HepG2 (cell line): Measurements from ENCODE around the gene GZF1. TPM values are rescaled to one million over a fixed set of nuclear protein-coding genes. Genes with fewer than 3 reads are reported as not detected.

ENCODE experiments used
- ATAC-seq: fragments of 200-7000 bp; cut with Tn5 transposase; 3 replicates; pipeline ENCODE4 v1.9.1; 2020; ENCODE audit warnings: mild to moderate bottlenecking, moderate library complexity
- BruUV-seq: library from RNA; stranded (reverse); fragments of 400-500 nt; replicated peaks from 2 replicates; lab custom pipeline; 2021; lab: Mats Ljungman, UMichigan
- CTCF ChIA-PET: fragments of 300-600 bp; formaldehyde crosslinking; extraction: SDS; loops from one replicate; lab custom pipeline; 2021; ENCODE audit warnings: low total read pairs, inconsistent platforms, low intra/inter-chr PET ratio; lab: Yijun Ruan, JAX
- POLR2A ChIA-PET: fragments of 350-600 bp; sonication (Branson Sonifier 250); formaldehyde crosslinking; loops from one replicate; lab custom pipeline; 2020; ENCODE audit warnings: antibody characterized with exemption, inconsistent platforms; lab: Yijun Ruan, JAX
- DNase-seq: peaks from one replicate; pipeline ENCODE4 v3.0.0-alpha.2; 2015; ENCODE audit warnings: low spot score
- FAIRE-seq: peaks from 3 replicates; lab custom pipeline; 2011; peaks lifted over from hg19 to GRCh38; lab: Jason Lieb, UNC
- H2AFZ ChIP-seq: one replicate; pipeline ENCODE4 v1.6.1; 2011; ENCODE audit warnings: low read length, inconsistent platforms
- H3K27ac ChIP-seq: fragments of 300-600 bp; 3 replicates; pipeline ENCODE4 v1.8.0; 2011; ENCODE audit warnings: mixed run types, mild to moderate bottlenecking, mixed read lengths, low read length, inconsistent platforms; ENCODE audit not compliant: insufficient read depth; ENCODE audit errors: extremely low read length
- H3K27me3 ChIP-seq, 2 experiments: fragments of 200-600 bp in 1 of 2; 2 replicates in 1 of 2; 3 replicates in 1 of 2; pipeline versions ENCODE4 v1.6.0 to v1.8.0; 2011; ENCODE audit warnings: low read length in 2 of 2, mild to moderate bottlenecking in 2 of 2, moderate library complexity in 2 of 2, inconsistent platforms in 1 of 2; ENCODE audit not compliant: insufficient read depth in 2 of 2, control insufficient read depth in 1 of 2
- H3K36me3 ChIP-seq, 2 experiments: fragments of 200-600 bp in 1 of 2; replicated peaks in 1 of 2; 2 replicates in 1 of 2; 3 replicates in 1 of 2; pipeline versions ENCODE4 v1.5.1 to v1.8.0; 2011; ENCODE audit warnings: low read length in 2 of 2, inconsistent platforms in 1 of 2; ENCODE audit not compliant: insufficient read depth in 2 of 2, control insufficient read depth in 1 of 2
- H3K4me1 ChIP-seq: 2 replicates; pipeline ENCODE4 v1.5.1; 2012; ENCODE audit warnings: low read length, inconsistent platforms; ENCODE audit not compliant: insufficient read depth
- H3K4me2 ChIP-seq: 2 replicates; pipeline ENCODE4 v1.6.0; 2011; ENCODE audit warnings: low read depth, low read length, inconsistent platforms
- H3K4me3 ChIP-seq, 3 experiments: fragments of 200-600 bp in 1 of 3; sonication (generic), shearing (Covaris generic) in 1 of 3; replicated peaks in 1 of 3; 2 replicates each; pipeline ENCODE4 v1.5.1; 2011 to 2016; ENCODE audit warnings: low read length in 3 of 3, inconsistent platforms in 2 of 3, low read depth in 2 of 3, mild to moderate bottlenecking in 2 of 3, control low read depth in 1 of 3, mixed read lengths in 1 of 3; ENCODE audit not compliant: insufficient read depth in 1 of 3
- H3K79me2 ChIP-seq: one replicate; pipeline ENCODE4 v1.6.1; 2011; ENCODE audit warnings: low read length, inconsistent platforms; ENCODE audit not compliant: insufficient read depth
- H3K9ac ChIP-seq: 2 replicates; pipeline ENCODE4 v1.6.0; 2011; ENCODE audit warnings: mild to moderate bottlenecking, low read depth, low read length, inconsistent platforms; ENCODE audit not compliant: insufficient read depth
- H3K9me3 ChIP-seq: 2 replicates; pipeline ENCODE4 v1.5.1; 2012; ENCODE audit warnings: mild to moderate bottlenecking, low read length
- H4K20me1 ChIP-seq: 2 replicates; pipeline ENCODE4 v1.6.0; 2011; ENCODE audit warnings: inconsistent platforms, mild to moderate bottlenecking, low read length, moderate library complexity; ENCODE audit not compliant: insufficient read depth
- ARNT ChIP-seq: fragments of 450-650 bp; IDR thresholded peaks from 2 replicates; pipeline ENCODE4 v1.6.1; 2017
- EHMT2 ChIP-seq: fragments of 200-600 bp; sonication (generic); IDR thresholded peaks from 2 replicates; pipeline ENCODE4 v1.7.0; 2017; ENCODE audit warnings: antibody characterized with exemption, low read depth, low read length, borderline replicate concordance
- HDAC6 ChIP-seq: fragments of 200-600 bp; sonication (generic); IDR thresholded peaks from 2 replicates; pipeline ENCODE4 v1.7.0; 2017; ENCODE audit warnings: mild to moderate bottlenecking, antibody characterized with exemption, low read length, low read depth
- HNF4A ChIP-seq: sonication (generic); formaldehyde crosslinking; IDR thresholded peaks from 2 replicates; pipeline ENCODE4 v1.4.0; 2020; ENCODE audit warnings: missing genetic modification reagents
- MBD4 ChIP-seq: IDR thresholded peaks from 2 replicates; pipeline ENCODE4 v1.6.1; 2012; ENCODE audit warnings: low read length, inconsistent platforms, borderline replicate concordance
- PAF1 ChIP-seq: IDR thresholded peaks from 2 replicates; pipeline ENCODE4 v1.6.1; 2016; ENCODE audit warnings: missing genetic modification reagents, missing compliant biosample characterization
- RARG ChIP-seq: sonication (generic); formaldehyde crosslinking; IDR thresholded peaks from 2 replicates; pipeline ENCODE4 v1.4.0; 2020; ENCODE audit warnings: low read depth, mild to moderate bottlenecking, missing genetic modification reagents
- SIX4 ChIP-seq: sonication (generic); formaldehyde crosslinking; IDR thresholded peaks from 2 replicates; pipeline ENCODE4 v1.4.0; 2020; ENCODE audit warnings: missing genetic modification reagents
- ZBTB1 ChIP-seq: sonication (generic); formaldehyde crosslinking; IDR thresholded peaks from 2 replicates; pipeline ENCODE4 v1.4.0; 2020; ENCODE audit warnings: missing genetic modification reagents, borderline replicate concordance
- ZFY ChIP-seq: sonication (generic); formaldehyde crosslinking; IDR thresholded peaks from 2 replicates; pipeline ENCODE4 v1.4.0; 2020; ENCODE audit warnings: missing genetic modification reagents
- WGBS: methylation state at CpG from one replicate; pipeline ENCODE4 v1.1.6; 2017; ENCODE audit warnings: low lambda C conversion rate; 5-methylcytosine and 5-hydroxymethylcytosine counted together
- in situ Hi-C: cut with HindIII; loops from 2 replicates; pipeline ENCODE4 v1.10.0; 2017; ENCODE audit warnings: low pct_unique_long_range_greater_than_20kb; ENCODE audit not compliant: extremely low pct_ligation_motif_present
- intact Hi-C: fragments of 100-400 bp; cut with micrococcal nuclease; formaldehyde crosslinking; loops from one replicate; pipeline ENCODE4 v1.10.0; 2022; ENCODE audit not compliant: unreplicated experiment
- polyA plus RNA-seq, 8 experiments: library from polyadenylated mRNA; depleted of rRNA in 3 of 8; stranded (reverse) in 7 of 8; unstranded in 1 of 8; fragments of >200 nt; fragmentation: Illumina TruSeq in 4 of 8; extraction: Trizol in 4 of 8; gene quantifications; 2 replicates each; pipeline versions ENCODE4 v1.2.1 to v1.2.3, GENCODE V29; 2011 to 2016; ENCODE audit warnings: low read depth in 4 of 8, missing spikeins in 1 of 8, mixed read lengths in 1 of 8; ENCODE audit not compliant: insufficient read depth in 1 of 8
- total RNA-seq, 5 experiments: library from RNA; depleted of rRNA; stranded (reverse); fragments of >200 nt; fragmentation: Illumina TruSeq; extraction: Trizol; gene quantifications; 2 replicates each; pipeline ENCODE4 v1.2.3, GENCODE V29; 2016; ENCODE audit warnings: low read depth in 1 of 5
- TF ChIP-seq, protein P1 (sequence below): sonication (generic); formaldehyde crosslinking; IDR thresholded peaks from 2 replicates; pipeline ENCODE4 v1.5.0; 2020; ENCODE audit warnings: missing genetic modification reagents
- TF ChIP-seq, protein P2 (sequence below): IDR thresholded peaks from 2 replicates; pipeline ENCODE4 v1.6.1; 2016; ENCODE audit warnings: missing compliant biosample characterization, missing genetic modification reagents, borderline replicate concordance
- TF ChIP-seq, protein P3 (sequence below): sonication (generic); formaldehyde crosslinking; IDR thresholded peaks from 2 replicates; pipeline ENCODE4 v1.8.0; 2022; ENCODE audit warnings: low read depth, missing genetic modification reagents
- TF ChIP-seq, protein P4 (sequence below): sonication (generic); formaldehyde crosslinking; IDR thresholded peaks from 2 replicates; pipeline ENCODE4 v1.5.1; 2020; ENCODE audit warnings: mild to moderate bottlenecking, missing genetic modification reagents
- TF ChIP-seq, protein P5 (sequence below): sonication (generic); formaldehyde crosslinking; conservative IDR thresholded peaks from 2 replicates; pipeline ENCODE4 v1.4.0; 2020; ENCODE audit warnings: mild to moderate bottlenecking, missing genetic modification reagents, moderate library complexity

GZF1 gene
- total and polyA plus RNA-seq, 2 of the 13 experiments (the other 11 are each of a cell fraction or from before 2014, with no cell fraction given), result 16.9 to 26.0 TPM

GRCh38 chr20:23404196-23404595 is 42.2 kb downstream of the GZF1 start:
- peaks cover 10 to 24% of the 10 kb centered on the region in 2 experiments for H3K36me3 ChIP-seq
- in situ Hi-C loops (no loop called here), intact Hi-C loops (no loop called here)
- no peak overlapping the region for H3K9ac ChIP-seq
- H2AFZ ChIP-seq, result no peak overlapping the region
- CTCF ChIA-PET, result no interaction called here
- peaks cover 39% of the 10 kb centered on the region for H3K4me1 ChIP-seq
- no peak for FAIRE-seq
- ATAC-seq, result peak; percentile 94
- 0 out of 2 replicates have a peak overlapping the region, but pooled peaks have one; percentile 4 for H3K4me2 ChIP-seq
- BruUV-seq, result no TSS peak
- H3K4me3 ChIP-seq, result no peak overlapping the region
- peaks cover 64% of the 10 kb centered on the region for H3K79me2 ChIP-seq
- POLR2A ChIA-PET, result interaction anchor here (0.9 to 4.2 kb wide), 3 partner anchors 13 to 18 kb away, joined by 3 to 17 read pairs (median 5); partner anchors contain the start of gene NAPB
- H4K20me1 ChIP-seq, result peaks cover 29% of the 10 kb centered on the region
- 46% methylated on average over 3 of the region's 3 CpGs for WGBS
- no peaks in the 10 kb centered on the region for H3K27me3 ChIP-seq
- no peaks in the 10 kb centered on the region for H3K9me3 ChIP-seq
- no peak overlapping the region for H3K27ac ChIP-seq
- DNase-seq, result peak; percentile 54
- TF ChIP-seq, protein P1, sequence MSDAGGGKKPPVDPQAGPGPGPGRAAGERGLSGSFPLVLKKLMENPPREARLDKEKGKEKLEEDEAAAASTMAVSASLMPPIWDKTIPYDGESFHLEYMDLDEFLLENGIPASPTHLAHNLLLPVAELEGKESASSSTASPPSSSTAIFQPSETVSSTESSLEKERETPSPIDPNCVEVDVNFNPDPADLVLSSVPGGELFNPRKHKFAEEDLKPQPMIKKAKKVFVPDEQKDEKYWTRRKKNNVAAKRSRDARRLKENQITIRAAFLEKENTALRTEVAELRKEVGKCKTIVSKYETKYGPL (CRISPR knock-in tag), result no peak
- TF ChIP-seq RARG (CRISPR knock-in tag), result no peak
- no peak for TF ChIP-seq HDAC6
- TF ChIP-seq, protein P2, sequence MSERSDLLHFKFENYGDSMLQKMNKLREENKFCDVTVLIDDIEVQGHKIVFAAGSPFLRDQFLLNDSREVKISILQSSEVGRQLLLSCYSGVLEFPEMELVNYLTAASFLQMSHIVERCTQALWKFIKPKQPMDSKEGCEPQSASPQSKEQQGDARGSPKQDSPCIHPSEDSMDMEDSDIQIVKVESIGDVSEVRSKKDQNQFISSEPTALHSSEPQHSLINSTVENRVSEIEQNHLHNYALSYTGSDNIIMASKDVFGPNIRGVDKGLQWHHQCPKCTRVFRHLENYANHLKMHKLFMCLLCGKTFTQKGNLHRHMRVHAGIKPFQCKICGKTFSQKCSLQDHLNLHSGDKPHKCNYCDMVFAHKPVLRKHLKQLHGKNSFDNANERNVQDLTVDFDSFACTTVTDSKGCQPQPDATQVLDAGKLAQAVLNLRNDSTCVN, result no peak
- TF ChIP-seq ZBTB1 (CRISPR knock-in tag), result no peak
- TF ChIP-seq SIX4, result no peak
- TF ChIP-seq ZFY (CRISPR knock-in tag), result no peak
- TF ChIP-seq ARNT, result no peak
- TF ChIP-seq PAF1 (CRISPR knock-in tag), result no peak
- TF ChIP-seq, protein P3, sequence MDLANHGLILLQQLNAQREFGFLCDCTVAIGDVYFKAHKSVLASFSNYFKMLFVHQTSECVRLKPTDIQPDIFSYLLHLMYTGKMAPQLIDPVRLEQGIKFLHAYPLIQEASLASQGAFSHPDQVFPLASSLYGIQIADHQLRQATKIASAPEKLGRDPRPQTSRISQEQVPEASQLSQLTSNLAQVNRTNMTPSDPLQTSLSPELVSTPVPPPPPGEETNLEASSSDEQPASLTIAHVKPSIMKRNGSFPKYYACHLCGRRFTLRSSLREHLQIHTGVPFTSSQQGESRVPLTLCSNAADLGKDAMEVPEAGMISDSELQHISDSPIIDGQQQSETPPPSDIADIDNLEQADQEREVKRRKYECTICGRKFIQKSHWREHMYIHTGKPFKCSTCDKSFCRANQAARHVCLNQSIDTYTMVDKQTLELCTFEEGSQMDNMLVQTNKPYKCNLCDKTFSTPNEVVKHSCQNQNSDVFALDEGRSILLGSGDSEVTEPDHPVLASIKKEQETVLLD (CRISPR knock-in tag), result no peak
- no peak for TF ChIP-seq EHMT2
- TF ChIP-seq, protein P4, sequence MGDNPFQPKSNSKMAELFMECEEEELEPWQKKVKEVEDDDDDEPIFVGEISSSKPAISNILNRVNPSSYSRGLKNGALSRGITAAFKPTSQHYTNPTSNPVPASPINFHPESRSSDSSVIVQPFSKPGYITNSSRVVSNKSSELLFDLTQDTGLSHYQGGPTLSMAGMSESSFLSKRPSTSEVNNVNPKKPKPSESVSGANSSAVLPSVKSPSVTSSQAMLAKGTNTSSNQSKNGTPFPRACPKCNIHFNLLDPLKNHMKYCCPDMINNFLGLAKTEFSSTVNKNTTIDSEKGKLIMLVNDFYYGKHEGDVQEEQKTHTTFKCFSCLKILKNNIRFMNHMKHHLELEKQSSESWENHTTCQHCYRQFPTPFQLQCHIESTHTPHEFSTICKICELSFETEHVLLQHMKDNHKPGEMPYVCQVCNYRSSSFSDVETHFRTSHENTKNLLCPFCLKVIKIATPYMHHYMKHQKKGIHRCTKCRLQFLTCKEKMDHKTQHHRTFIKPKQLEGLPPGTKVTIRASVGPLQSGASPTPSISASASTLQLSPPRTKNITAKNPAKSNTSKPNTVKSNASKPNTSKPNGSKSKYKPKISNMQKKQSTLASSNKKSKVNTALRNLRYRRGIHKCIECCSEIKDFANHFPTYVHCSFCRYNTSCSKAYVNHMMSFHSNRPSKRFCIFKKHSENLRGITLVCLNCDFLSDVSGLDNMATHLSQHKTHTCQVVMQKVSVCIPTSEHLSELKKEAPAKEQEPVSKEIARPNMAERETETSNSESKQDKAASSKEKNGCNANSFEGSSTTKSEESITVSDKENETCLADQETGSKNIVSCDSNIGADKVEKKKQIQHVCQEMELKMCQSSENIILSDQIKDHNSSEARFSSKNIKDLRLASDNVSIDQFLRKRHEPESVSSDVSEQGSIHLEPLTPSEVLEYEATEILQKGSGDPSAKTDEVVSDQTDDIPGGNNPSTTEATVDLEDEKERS (CRISPR knock-in tag), result no peak
- TF ChIP-seq HNF4A, result peak; percentile 10; the same call in 1 of the 2 replicates
- TF ChIP-seq, protein P5, sequence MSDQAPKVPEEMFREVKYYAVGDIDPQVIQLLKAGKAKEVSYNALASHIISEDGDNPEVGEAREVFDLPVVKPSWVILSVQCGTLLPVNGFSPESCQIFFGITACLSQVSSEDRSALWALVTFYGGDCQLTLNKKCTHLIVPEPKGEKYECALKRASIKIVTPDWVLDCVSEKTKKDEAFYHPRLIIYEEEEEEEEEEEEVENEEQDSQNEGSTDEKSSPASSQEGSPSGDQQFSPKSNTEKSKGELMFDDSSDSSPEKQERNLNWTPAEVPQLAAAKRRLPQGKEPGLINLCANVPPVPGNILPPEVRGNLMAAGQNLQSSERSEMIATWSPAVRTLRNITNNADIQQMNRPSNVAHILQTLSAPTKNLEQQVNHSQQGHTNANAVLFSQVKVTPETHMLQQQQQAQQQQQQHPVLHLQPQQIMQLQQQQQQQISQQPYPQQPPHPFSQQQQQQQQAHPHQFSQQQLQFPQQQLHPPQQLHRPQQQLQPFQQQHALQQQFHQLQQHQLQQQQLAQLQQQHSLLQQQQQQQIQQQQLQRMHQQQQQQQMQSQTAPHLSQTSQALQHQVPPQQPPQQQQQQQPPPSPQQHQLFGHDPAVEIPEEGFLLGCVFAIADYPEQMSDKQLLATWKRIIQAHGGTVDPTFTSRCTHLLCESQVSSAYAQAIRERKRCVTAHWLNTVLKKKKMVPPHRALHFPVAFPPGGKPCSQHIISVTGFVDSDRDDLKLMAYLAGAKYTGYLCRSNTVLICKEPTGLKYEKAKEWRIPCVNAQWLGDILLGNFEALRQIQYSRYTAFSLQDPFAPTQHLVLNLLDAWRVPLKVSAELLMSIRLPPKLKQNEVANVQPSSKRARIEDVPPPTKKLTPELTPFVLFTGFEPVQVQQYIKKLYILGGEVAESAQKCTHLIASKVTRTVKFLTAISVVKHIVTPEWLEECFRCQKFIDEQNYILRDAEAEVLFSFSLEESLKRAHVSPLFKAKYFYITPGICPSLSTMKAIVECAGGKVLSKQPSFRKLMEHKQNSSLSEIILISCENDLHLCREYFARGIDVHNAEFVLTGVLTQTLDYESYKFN, result peak; percentile 19; the same call in 1 of the 2 replicates
- TF ChIP-seq MBD4, result no peak
